HepG2 (cell line): ENCODE measurements around the gene TAF6L. TPM values are rescaled to one million over a fixed set of nuclear protein-coding genes. Genes with fewer than 3 reads are reported as not detected.

ENCODE experiments used
- DDIT3 ChIP-seq: sonication (generic); formaldehyde crosslinking; IDR thresholded peaks from 2 replicates; pipeline ENCODE4 v1.4.0; 2020; ENCODE audit warnings: mild to moderate bottlenecking, missing genetic modification reagents
- E2F2 ChIP-seq: sonication (generic); formaldehyde crosslinking; IDR thresholded peaks from 2 replicates; pipeline ENCODE4 v1.4.0; 2020; ENCODE audit warnings: missing genetic modification reagents, borderline replicate concordance
- HNF4A ChIP-seq: sonication (generic); formaldehyde crosslinking; IDR thresholded peaks from 2 replicates; pipeline ENCODE4 v1.4.0; 2020; ENCODE audit warnings: missing genetic modification reagents
- RARA ChIP-seq: IDR thresholded peaks from 2 replicates; pipeline ENCODE4 v1.6.1; 2016; ENCODE audit warnings: missing genetic modification reagents, missing compliant biosample characterization
- SMAD3 ChIP-seq: sonication (generic); formaldehyde crosslinking; IDR thresholded peaks from 2 replicates; pipeline ENCODE4 v1.4.0; 2020; ENCODE audit warnings: missing genetic modification reagents
- TCF7L2 ChIP-seq: IDR thresholded peaks from 2 replicates; pipeline ENCODE4 v1.6.1; 2011; ENCODE audit warnings: mild to moderate bottlenecking, low read depth, low read length, moderate library complexity
- U2AF2 ChIP-seq: fragments of 200-400 bp; formaldehyde crosslinking; IDR thresholded peaks from 2 replicates; pipeline ENCODE4 v1.6.1; 2017; ENCODE audit warnings: low read depth, mild to moderate bottlenecking, low read length
- ZBTB2 ChIP-seq: sonication (generic); formaldehyde crosslinking; IDR thresholded peaks from 2 replicates; pipeline ENCODE4 v1.8.0; 2022; ENCODE audit warnings: low read depth, missing genetic modification reagents
- ZBTB37 ChIP-seq: sonication (generic); formaldehyde crosslinking; IDR thresholded peaks from 2 replicates; pipeline ENCODE4 v1.4.0; 2020; ENCODE audit warnings: mild to moderate bottlenecking, missing genetic modification reagents
- ZFP36L2 ChIP-seq: sonication (generic); formaldehyde crosslinking; IDR thresholded peaks from 2 replicates; pipeline ENCODE4 v1.4.0; 2020; ENCODE audit warnings: missing genetic modification reagents
- ZKSCAN1 ChIP-seq: fragments of 150-350 bp; IDR thresholded peaks from 2 replicates; pipeline ENCODE4 v1.6.1; 2014; ENCODE audit warnings: low read length
- ZNF512B ChIP-seq: sonication (generic); formaldehyde crosslinking; IDR thresholded peaks from 2 replicates; pipeline ENCODE4 v1.5.1; 2020; ENCODE audit warnings: missing genetic modification reagents, mild to moderate bottlenecking, borderline replicate concordance
- ZNF513 ChIP-seq: sonication (generic); formaldehyde crosslinking; conservative IDR thresholded peaks from 2 replicates; pipeline ENCODE4 v1.5.0; 2020; ENCODE audit warnings: missing genetic modification reagents
- ZNF549 ChIP-seq: sonication (generic); formaldehyde crosslinking; IDR thresholded peaks from 2 replicates; pipeline ENCODE4 v1.5.0; 2020; ENCODE audit warnings: missing genetic modification reagents
- ZNF556 ChIP-seq: sonication (generic); formaldehyde crosslinking; IDR thresholded peaks from 2 replicates; pipeline ENCODE4 v1.4.0; 2020; ENCODE audit warnings: mild to moderate bottlenecking, missing genetic modification reagents, borderline replicate concordance
- ZNF597 ChIP-seq: sonication (generic); formaldehyde crosslinking; IDR thresholded peaks from 2 replicates; pipeline ENCODE4 v1.5.0; 2020; ENCODE audit warnings: missing genetic modification reagents
- ZNF766 ChIP-seq: sonication (generic); formaldehyde crosslinking; IDR thresholded peaks from 2 replicates; pipeline ENCODE4 v1.5.0; 2020; ENCODE audit warnings: missing genetic modification reagents, borderline replicate concordance
- ZNF891 ChIP-seq: sonication (generic); formaldehyde crosslinking; IDR thresholded peaks from 2 replicates; pipeline ENCODE4 v1.5.0; 2020; ENCODE audit warnings: mild to moderate bottlenecking, missing genetic modification reagents
- polyA plus RNA-seq, 8 experiments: library from polyadenylated mRNA; depleted of rRNA in 3 of 8; stranded (reverse) in 7 of 8; unstranded in 1 of 8; fragments of >200 nt; fragmentation: Illumina TruSeq in 4 of 8; extraction: Trizol in 4 of 8; gene quantifications; 2 replicates each; pipeline versions ENCODE4 v1.2.1 to v1.2.3, GENCODE V29; 2011 to 2016; ENCODE audit warnings: low read depth in 4 of 8, missing spikeins in 1 of 8, mixed read lengths in 1 of 8; ENCODE audit not compliant: insufficient read depth in 1 of 8
- total RNA-seq, 5 experiments: library from RNA; depleted of rRNA; stranded (reverse); fragments of >200 nt; fragmentation: Illumina TruSeq; extraction: Trizol; gene quantifications; 2 replicates each; pipeline ENCODE4 v1.2.3, GENCODE V29; 2016; ENCODE audit warnings: low read depth in 1 of 5

TAF6L gene
- total and polyA plus RNA-seq, 2 of the 13 experiments (the other 11 are each of a cell fraction or from before 2014, with no cell fraction given): 12.6 to 19.4 TPM

- TF ChIP-seq E2F2 (CRISPR knock-in tag): no peak
- no peak for TF ChIP-seq ZNF556 (CRISPR knock-in tag)
- TF ChIP-seq ZKSCAN1: no peak
- TF ChIP-seq ZBTB2: no peak
- 0 out of 2 replicates have a peak, but pooled peaks have one; percentile 33 for TF ChIP-seq U2AF2
- TF ChIP-seq ZNF891 (CRISPR knock-in tag): peak; percentile 9; the same call in 1 of the 2 replicates
- no peak for TF ChIP-seq HNF4A
- TF ChIP-seq ZNF512B (CRISPR knock-in tag): no peak
- no peak for TF ChIP-seq ZFP36L2
- no peak for TF ChIP-seq DDIT3 (CRISPR knock-in tag)
- TF ChIP-seq RARA (CRISPR knock-in tag): no peak
- TF ChIP-seq ZBTB37 (CRISPR knock-in tag): no peak
- TF ChIP-seq ZNF549 (CRISPR knock-in tag): no peak
- TF ChIP-seq ZNF597 (CRISPR knock-in tag): no peak
- no peak for TF ChIP-seq ZNF513
- no peak for TF ChIP-seq TCF7L2
- TF ChIP-seq SMAD3: no peak
- no peak for TF ChIP-seq ZNF766 (CRISPR knock-in tag)
These were observed 60.5 kb downstream of the TAF6L start, which contains the start of gene STX5 (continued) for GRCh38 chr11:62831520-62832335.
